HTR-8/SVneo (cell line): Measurements from ENCODE around the gene ANKRD52.
"Not testable (repeated sequence)": the region's sequence is repeated elsewhere in the genome, so short reads cannot be mapped to it uniquely, and the experiment has no call there.

Source experiments
- DNase-seq: peaks from one replicate; pipeline ENCODE4 v3.0.0; 2011; ENCODE audit warnings: low spot score, mixed read lengths; ENCODE audit not compliant: insufficient read length
- FAIRE-seq: peaks from 2 replicates; lab custom pipeline; 2011; peaks lifted over from hg19 to GRCh38; lab: Jason Lieb, UNC

ANKRD52 gene

GRCh38 chr12:56220611-56221231, 37.5 kb downstream of the ANKRD52 start:
- DNase-seq (no peak), FAIRE-seq (no peak)

GRCh38 chr12:56219840-56220239, 38.3 kb downstream of the ANKRD52 start:
- FAIRE-seq (no peak), DNase-seq (no peak)

- no peak for FAIRE-seq
- no peak for DNase-seq
Observed at GRCh38 chr12:56216461-56216860, 41.7 kb downstream of the ANKRD52 start.

- FAIRE-seq (no peak), DNase-seq (no peak)
Observed at GRCh38 chr12:56213878-56214277, 44.3 kb downstream of the ANKRD52 start.

- DNase-seq: no peak
- FAIRE-seq: no peak
Observed at GRCh38 chr12:56212361-56212760, 45.8 kb downstream of the ANKRD52 start.

- no peak for FAIRE-seq
- no peak for DNase-seq
Observed at GRCh38 chr12:56208006-56208405, 50.2 kb downstream of the ANKRD52 start.

- DNase-seq (peak; percentile 41), FAIRE-seq (no peak)
Observed at GRCh38 chr12:56206452-56207166, 51.6 kb downstream of the ANKRD52 start.

- DNase-seq (no peak), FAIRE-seq (no peak)
Observed at GRCh38 chr12:56205445-56205844, 52.7 kb downstream of the ANKRD52 start.

- DNase-seq (no peak), FAIRE-seq (no peak)
Observed at GRCh38 chr12:56204275-56204674, 53.9 kb downstream of the ANKRD52 start.

GRCh38 chr12:56202838-56203237, 55.3 kb downstream of the ANKRD52 start:
- FAIRE-seq: no peak
- DNase-seq: no peak

- no peak for DNase-seq
- FAIRE-seq: no peak
Observed at GRCh38 chr12:56202366-56202765, 55.8 kb downstream of the ANKRD52 start.

- DNase-seq (no peak), FAIRE-seq (no peak)
Observed at GRCh38 chr12:56198836-56199235, 59.3 kb downstream of the ANKRD52 start.

GRCh38 chr12:56197921-56198635, 60.1 kb downstream of the ANKRD52 start:
- FAIRE-seq (no peak), DNase-seq (no peak)

- not testable (repeated sequence) for FAIRE-seq
- DNase-seq: peak; percentile 74
Observed at GRCh38 chr12:56196818-56197550, 61.2 kb downstream of the ANKRD52 start.

GRCh38 chr12:56193025-56193578, 65.1 kb downstream of the ANKRD52 start:
- FAIRE-seq: no peak
- peak; percentile 67 for DNase-seq

- no peak for DNase-seq
- no peak for FAIRE-seq
Observed at GRCh38 chr12:56192582-56192981, 65.6 kb downstream of the ANKRD52 start.

- FAIRE-seq (no peak), DNase-seq (no peak)
Observed at GRCh38 chr12:56190695-56191155, 67.5 kb downstream of the ANKRD52 start.

GRCh38 chr12:56189918-56190694, 68.1 kb downstream of the ANKRD52 start:
- DNase-seq (peak; percentile 69), FAIRE-seq (no peak)

GRCh38 chr12:56189099-56189917, 68.9 kb downstream of the ANKRD52 start, which contains the start of gene SMARCC2:
Gene SMARCC2, minus strand, starts transcription at chr12:56189483. Its CDS starts 22 bp downstream, at chr12:56189461.
- DNase-seq (peak; percentile 84), FAIRE-seq (no peak)
